Activated CD4-positive, alpha-beta T cell treated with anti-CD3 and anti-CD28 coated beads for 24 hours (primary cell): Measurements from ENCODE around the gene ZNF653.
"Not testable (repeated sequence)": the region's sequence is repeated elsewhere in the genome, so short reads cannot be mapped to it uniquely, and the experiment has no call there.

Experiments
- DNase-seq, 2 donors: peaks; one replicate each; pipeline ENCODE4 v3.0.0-alpha.2; 2020; ENCODE audit warnings: low read depth in 2 of 2

ZNF653 gene

GRCh38 chr19:11456659-11457058 lies 49.0 kb downstream of the ZNF653 start:
- DNase-seq = no peak

- DNase-seq = not testable (repeated sequence)
These were observed 50.4 kb downstream of the ZNF653 start for GRCh38 chr19:11455233-11455554.

- DNase-seq = no peak
These were observed 51.9 kb downstream of the ZNF653 start for GRCh38 chr19:11453468-11454341.

- no peak for DNase-seq
These were observed 52.9 kb downstream of the ZNF653 start for GRCh38 chr19:11452620-11453310.

DNA sequence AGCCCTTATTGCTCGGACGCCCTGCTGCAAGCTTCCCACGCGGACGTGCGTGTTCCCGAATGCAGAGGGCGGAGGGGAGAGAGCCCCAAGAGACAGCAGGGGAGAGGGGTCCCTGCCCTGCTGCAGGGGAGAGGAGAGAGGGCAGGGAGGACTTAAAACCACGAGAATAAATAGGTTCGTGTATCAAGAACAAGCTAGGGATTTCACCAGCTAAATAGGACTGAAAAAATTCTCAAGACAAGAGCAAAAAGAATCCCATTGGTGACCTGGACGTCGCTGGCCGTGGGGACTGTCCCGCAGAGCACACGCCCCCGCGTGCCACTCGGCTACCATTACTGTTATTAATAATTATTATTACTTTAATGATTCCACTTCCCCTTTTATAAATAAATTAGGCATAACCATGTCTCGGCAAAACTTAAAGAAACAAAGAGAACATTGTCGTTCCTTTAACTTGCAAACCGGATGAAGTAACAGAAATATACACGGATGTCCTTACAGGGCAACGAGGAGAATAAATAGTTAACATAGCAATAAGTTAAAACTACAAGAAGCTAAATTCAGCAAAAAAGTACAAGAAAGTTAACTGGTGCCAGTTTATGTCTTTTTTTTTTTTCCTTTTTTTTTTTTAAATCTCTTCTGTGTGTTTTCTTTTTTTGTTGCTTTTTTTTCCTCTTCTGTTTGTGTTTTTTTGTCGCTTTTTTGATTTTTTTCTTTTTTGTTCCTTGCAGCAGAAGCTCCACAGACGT lies 53.6 kb downstream of the ZNF653 start:
- DNase-seq = no peak

DNA sequence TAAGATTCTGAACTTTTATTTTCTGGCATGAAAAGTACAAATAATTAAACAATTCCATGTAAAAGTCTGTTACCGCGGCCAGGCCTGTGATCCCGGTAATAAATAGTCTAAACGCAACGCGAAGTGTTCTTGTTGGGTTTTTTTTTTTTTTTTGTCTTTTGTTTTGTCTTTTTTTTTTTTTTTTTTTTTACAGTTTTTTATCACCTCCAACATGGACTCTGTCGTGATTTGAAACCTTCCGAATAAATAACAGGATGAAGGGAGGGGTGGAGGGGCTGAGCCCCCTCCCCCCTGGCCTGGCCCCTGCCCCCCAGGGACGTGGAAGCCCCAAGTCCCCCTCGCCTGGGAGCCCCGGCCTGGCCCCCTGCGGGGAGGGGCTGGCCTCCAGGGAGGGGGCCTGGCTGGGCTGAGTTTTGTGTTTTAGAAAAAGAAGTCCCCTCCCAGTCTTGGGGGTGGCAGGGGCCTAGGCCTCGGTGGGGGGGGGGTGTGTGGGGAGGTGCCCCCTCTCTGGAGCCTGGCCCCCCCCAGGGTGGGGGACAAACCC lies 54.2 kb downstream of the ZNF653 start:
- no peak for DNase-seq

DNA sequence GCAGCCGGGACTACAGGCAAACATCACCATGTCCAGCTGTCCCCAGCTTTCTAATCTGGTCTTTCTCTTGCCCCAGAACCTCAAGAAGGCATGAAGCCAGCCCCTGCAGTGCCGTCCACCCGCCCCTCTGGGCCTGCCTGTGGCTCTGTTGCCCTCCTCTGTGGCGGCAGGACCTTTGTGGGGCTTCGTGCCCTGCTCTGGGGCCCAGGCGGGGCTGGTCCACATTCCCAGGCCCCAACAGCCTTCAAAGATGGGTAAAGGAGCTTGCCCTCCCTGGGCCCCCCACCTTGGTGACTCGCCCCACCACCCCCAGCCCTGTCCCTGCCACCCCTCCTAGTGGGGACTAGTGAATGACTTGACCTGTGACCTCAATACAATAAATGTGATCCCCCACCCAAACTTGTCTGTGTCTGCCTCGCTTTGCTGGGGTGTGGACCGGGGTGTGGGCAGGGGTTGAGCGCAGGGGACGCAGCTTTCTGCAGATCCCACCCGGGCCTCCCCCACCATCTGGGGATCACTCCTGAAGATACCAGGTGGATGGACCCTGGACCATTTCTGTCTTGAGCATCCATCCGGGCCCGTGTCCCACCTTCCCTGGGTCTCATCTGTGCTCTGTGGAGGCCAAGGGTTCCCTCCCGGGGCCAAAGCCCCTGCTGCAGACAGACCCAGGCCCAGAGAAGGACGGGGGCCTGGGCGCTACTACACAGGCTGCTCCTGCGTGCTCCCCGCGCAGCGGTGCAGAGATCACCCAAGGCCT lies 54.9 kb downstream of the ZNF653 start:
- no peak for DNase-seq

DNA sequence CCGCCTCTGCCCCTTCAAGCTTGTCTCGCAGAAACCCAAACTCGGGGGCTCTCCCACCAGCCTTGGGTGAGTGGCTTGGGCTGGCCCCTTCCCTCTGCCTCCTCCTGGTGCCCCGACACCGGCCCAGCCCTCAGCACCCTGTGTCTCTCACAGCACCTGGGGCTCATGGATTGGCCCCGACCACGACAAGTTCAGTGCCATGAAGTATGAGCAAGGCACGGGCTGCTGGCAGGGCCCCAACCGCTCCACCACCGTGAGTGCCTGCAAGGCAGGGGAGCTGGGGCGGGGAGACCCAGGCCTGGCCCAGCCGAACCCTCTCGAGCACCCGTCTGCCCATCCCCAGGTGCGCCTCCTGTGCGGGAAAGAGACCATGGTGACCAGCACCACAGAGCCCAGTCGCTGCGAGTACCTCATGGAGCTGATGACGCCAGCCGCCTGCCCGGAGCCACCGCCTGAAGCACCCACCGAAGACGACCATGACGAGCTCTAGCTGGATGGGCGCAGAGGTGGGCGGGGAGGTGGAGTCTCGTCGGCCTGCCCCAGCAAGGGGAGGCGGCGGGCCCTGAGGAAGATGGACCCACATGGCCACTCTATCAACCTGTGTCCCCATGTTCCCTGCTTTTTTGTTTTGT lies 56.6 kb downstream of the ZNF653 start:
- no peak for DNase-seq

DNA sequence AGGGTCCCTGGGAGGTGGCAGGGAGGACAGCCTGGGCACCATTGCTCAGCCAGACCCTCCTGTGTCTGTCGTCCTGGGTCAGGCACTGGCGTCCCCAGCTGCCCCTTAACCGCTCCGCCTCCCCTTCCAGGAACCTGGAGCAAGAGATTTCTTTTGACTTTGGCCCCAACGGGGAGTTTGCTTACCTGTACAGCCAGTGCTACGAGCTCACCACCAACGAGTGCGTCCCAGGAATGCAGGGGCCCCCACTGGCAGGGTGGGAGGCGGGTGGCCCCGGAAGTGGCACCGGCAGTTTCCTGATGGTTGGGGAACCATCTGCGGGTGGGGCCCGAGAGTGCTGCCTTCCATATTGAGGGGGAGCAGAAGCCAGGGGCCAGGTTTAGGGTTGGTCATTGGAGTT lies 57.2 kb downstream of the ZNF653 start:
- no peak for DNase-seq

- no peak for DNase-seq
These were observed 58.0 kb downstream of the ZNF653 start for GRCh38 chr19:11447347-11448262.

DNA sequence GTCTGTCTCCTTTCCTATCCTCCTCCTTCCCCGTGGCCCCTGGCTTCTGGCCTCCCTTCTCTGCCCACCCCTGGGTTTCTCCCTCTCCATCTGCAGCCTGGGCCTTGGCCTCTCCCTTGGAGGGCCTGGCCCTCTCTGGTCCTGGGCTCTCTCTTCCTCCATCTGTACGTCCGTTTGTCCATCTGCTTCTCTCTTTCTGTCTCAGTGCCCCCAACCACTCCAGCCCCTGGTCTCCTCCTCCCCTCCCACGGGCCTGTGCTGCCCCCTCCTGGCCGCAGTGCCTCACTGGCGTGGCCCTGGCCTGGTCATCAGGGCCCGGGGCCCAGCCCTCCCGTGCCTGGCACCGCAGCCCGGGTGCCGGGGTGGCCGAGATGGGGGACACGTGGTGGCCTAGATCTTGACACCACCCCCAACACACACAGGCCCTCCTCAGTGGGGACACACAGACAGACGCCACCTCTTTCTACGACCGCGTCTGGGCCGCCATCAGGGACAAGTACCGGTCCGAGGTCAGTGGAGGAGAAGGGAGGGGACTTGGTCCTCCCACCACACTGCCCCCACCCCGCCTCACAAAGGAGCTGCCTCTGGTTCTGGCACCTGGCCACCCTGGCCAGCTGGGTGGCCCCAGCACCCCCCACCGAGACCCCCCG lies 58.9 kb downstream of the ZNF653 start:
- DNase-seq = no peak

DNA sequence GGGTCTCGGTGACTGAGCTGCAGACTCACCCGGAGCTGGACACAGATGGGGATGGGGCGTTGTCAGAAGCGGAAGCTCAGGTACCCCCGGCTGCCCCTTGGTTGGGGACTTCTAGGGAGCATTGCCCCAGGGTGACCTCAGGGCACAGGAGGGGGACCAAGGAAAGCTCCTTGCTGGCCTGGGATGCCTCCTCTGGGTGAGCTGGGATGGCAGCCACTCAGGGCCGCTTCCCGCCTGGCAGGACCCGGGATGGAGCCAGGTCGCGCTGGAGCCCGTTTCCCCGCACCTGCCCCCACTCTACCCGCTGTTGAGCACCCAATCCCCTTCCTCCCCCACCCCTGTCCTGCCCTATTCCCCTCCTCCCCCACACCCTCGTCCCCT lies 59.4 kb downstream of the ZNF653 start:
- no peak for DNase-seq

DNA sequence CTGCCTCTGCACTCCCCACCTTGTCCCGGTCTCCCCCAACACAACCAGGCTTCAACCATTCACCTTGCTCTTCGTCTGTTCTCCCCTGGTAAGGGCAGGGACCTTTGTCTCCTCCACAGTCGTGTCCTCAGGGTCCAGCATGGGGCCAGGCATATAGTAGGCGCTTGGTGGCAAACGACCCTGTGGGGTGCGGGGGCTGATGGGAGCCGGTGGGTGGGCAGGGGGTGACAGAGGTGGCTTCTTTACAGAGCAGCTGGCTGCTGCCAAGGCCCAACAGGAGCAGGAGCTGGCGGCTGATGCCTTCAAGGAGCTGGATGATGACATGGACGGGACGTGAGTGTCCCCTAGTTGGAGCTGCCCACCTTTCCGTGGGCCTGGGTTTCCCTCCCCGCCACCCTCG lies 60.5 kb downstream of the ZNF653 start:
- no peak for DNase-seq

DNA sequence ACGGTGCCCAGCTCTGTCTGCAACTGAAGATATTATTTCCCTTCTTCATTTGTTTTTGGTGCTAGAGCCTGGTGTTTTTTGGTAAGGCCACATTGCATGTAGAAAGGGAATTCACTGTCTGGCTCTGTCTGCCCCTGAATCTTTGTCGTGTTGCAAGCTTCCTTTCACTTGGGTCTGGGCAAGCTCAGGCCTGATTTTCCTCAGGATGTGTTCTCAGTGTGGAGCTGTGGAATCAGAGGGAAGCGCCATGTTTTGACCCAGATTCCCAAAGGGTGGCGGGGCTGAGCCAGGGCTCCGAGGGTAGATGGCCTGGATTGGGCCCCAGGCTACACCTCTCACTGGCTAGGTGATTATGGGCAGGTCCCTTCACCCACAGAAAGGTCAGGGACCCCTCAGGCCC lies 61.6 kb downstream of the ZNF653 start:
- DNase-seq = no peak

DNA sequence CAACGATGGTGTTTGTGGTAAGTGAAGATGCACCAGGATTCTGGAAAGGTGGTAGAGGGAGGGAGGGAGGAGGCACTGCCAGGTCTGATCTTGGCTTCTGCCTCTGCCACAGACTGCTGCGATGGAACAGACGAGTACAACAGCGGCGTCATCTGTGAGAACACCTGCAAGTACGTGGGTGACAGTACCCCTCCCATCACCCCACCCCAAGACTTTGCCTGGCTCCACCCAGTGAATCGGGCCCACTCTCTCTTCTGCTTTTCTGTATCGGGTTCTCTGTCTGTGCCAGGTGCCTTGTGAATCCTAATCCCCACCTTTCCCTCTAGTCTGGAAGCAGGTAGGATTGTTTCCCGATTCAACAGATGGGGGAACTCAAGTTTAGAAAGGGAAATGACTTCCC lies 67.7 kb downstream of the ZNF653 start:
- no peak for DNase-seq

- DNase-seq = no peak
These were observed 69.8 kb downstream of the ZNF653 start for GRCh38 chr19:11435833-11436313.

DNA sequence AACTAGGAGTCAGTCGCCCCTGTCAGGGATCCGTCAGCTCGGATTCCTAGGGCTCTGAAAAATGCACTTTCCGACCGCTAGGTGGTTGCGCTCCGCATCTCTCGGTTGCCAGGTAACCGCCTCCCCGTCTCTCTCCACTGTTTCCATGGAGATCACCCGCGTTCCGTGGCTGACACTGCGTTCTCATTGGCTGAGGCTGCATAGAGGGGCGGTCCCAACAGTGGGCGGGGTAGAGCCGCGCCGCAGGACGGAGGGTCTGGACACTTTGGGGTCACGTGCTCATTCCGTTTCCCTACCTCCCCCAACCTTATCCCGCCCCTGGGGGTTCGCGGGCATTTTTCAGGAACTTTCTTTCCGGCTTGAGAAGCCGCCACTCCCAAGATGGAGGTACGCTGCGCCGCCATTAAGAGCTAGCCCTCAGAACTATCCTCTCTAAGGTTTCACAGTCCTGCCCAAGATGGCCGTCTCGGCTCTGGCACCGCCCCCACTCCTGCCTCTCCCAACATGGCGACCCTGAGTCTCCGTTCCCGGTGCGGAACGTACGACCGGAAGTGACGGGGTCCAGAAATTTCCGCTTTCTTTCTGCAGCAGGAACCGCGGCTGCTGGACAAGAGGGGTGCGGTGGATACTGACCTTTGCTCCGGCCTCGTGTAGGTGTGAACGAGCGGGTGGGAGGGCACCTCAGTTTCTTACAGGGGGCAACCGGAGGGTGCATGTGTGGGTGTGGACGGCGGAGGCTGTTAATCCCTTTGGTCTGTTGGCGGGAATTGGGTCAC lies 70.4 kb downstream of the ZNF653 start, which contains the start of the genes ODAD3 and PRKCSH:
Gene ODAD3 (minus strand): TSS at position 65 of the 776 bp plus-strand sequence. CDS start 105 bp downstream, outside the sequence.
Gene PRKCSH (plus strand): TSS at position 579 of the 776 bp plus-strand sequence. CDS start 483 bp downstream, outside the sequence.
- peak; percentile 95 to 98 for DNase-seq

- DNase-seq = no peak
These were observed 71.0 kb downstream of the ZNF653 start for GRCh38 chr19:11434703-11435056.
